IPS-20b (cell line): ENCODE data around the gene WWOX.

Experiments used
- H3K27ac ChIP-seq: one replicate; pipeline ENCODE4 v1.5.1; 2013; ENCODE audit warnings: low read length
- H3K27me3 ChIP-seq: 2 replicates; pipeline ENCODE4 v1.6.1; 2013; ENCODE audit warnings: mild to moderate bottlenecking, low read length, inconsistent platforms; ENCODE audit not compliant: insufficient read depth
- H3K36me3 ChIP-seq: 2 replicates; pipeline ENCODE4 v1.6.1; 2013; ENCODE audit warnings: low read depth, mild to moderate bottlenecking, inconsistent platforms, low read length, moderate library complexity; ENCODE audit not compliant: insufficient read depth
- H3K4me1 ChIP-seq: 2 replicates; pipeline ENCODE4 v1.6.1; 2013; ENCODE audit warnings: mild to moderate bottlenecking, control low read depth, inconsistent platforms, low read length, moderate library complexity; ENCODE audit not compliant: insufficient read depth
- H3K4me3 ChIP-seq: 2 replicates; pipeline ENCODE4 v1.5.1; 2013; ENCODE audit warnings: mild to moderate bottlenecking, low read length, inconsistent platforms
- H3K9ac ChIP-seq: 2 replicates; pipeline ENCODE4 v1.6.1; 2013; ENCODE audit warnings: low read depth, mild to moderate bottlenecking, inconsistent platforms, low read length, moderate library complexity
- H3K9me3 ChIP-seq: 2 replicates; pipeline ENCODE4 v1.6.1; 2013; ENCODE audit warnings: mild to moderate bottlenecking, low read depth, low read length, inconsistent platforms; ENCODE audit not compliant: insufficient read depth

WWOX gene

DNA sequence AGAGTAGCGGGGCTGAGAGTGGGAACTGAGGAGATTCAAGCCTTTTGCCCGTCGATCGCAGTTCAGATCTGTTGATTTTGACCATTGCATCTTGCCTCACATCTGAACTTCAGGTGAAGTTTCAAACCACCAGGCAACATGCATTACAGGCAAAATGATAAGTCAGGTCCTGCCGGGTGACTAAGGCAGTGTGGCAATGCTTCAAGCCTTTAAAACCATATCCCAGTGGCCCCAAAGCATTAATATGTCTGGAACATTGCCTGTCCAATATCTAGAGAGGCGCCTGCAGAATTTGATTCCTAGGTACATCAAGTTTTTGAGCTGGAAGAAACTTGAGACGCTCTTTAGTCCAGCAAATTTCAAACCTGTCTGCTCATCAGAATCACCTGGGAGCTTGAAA lies 998.3 kb downstream of the WWOX start:
- Histone ChIP-seq H3K27me3 (no peaks in the 10 kb centered on the region), H3K4me3 (no peak overlapping the region), H3K4me1 (peaks cover 21% of the 10 kb centered on the region; the same call in 1 of the 2 replicates), H3K9me3 (no peaks in the 10 kb centered on the region), H3K36me3 (no peaks in the 10 kb centered on the region), H3K27ac (no peak overlapping the region), H3K9ac (no peak overlapping the region)

DNA sequence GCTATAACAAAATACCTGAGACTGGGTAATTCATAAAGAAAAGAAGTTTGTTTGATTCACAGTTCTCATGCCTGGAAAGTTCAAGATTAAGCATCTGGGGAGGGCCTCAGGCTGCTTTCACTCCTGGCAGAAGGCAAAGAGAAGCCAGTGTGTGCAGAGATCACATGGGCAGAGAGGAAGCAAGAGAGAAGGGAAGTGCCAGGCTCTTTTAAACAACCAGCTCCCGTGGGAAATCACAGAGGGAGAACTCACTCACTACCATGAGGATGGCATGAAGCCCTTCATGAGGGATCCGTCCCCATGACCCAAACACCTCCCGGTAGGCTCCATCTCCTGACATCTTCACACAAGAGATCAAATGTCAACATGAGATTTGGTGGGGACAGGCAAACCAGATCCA lies 999.5 kb downstream of the WWOX start:
- H3K27me3 ChIP-seq, result no peaks in the 10 kb centered on the region
- no peak overlapping the region for H3K9ac ChIP-seq
- H3K4me3 ChIP-seq, result no peak overlapping the region
- no peaks in the 10 kb centered on the region for H3K36me3 ChIP-seq
- no peak overlapping the region for H3K27ac ChIP-seq
- no peaks in the 10 kb centered on the region for H3K9me3 ChIP-seq
- H3K4me1 ChIP-seq, result peaks cover 21% of the 10 kb centered on the region; the same call in 1 of the 2 replicates

DNA sequence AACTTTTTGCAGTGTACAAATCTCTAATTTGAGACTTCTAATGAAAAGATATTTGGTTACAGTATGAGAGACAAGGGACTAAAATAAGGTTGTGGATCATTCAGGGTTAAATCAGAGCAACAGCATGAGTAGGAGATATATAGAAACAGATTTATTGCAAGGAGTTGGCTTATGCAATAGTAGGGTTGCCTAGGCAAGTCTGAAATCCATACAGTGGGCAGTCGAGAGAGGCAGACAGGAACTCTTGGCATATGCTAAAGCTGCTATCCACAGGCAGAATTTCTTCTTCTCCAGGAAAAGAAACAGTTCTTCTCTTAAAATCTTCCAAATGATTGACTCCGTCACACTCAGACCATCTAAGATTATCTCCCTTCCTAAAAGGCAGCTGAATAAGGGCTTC lies 1000.3 kb downstream of the WWOX start:
- no peaks in the 10 kb centered on the region for H3K36me3 ChIP-seq
- no peak overlapping the region for H3K4me3 ChIP-seq
- H3K27ac ChIP-seq, result no peak overlapping the region
- H3K27me3 ChIP-seq, result no peaks in the 10 kb centered on the region
- peaks cover 28% of the 10 kb centered on the region for H3K4me1 ChIP-seq
- H3K9me3 ChIP-seq, result no peaks in the 10 kb centered on the region
- no peak overlapping the region for H3K9ac ChIP-seq

DNA sequence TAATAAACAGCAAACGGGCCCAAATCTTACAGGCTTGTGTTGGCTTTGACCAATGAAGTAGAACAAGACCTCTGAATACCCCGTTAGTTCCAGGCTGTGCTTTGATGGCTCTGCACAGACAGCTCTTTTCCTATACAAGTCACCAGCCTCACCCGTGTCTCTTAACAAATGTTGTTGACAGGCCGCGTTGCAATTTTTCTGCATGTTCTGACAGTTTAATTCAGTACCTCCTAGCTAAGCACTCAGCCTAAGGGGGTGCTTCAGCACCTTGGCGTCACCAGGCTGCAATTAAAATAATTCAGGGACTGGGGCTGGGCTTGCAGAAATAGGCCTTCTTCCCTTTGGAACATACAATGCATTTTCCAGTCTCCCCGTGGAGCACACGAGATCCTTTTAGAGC lies 1001.0 kb downstream of the WWOX start:
- Histone ChIP-seq H3K27ac (no peak overlapping the region), H3K9me3 (no peaks in the 10 kb centered on the region), H3K36me3 (no peaks in the 10 kb centered on the region), H3K4me3 (no peak overlapping the region), H3K9ac (no peak overlapping the region), H3K4me1 (peaks cover 32% of the 10 kb centered on the region), H3K27me3 (no peaks in the 10 kb centered on the region)

DNA sequence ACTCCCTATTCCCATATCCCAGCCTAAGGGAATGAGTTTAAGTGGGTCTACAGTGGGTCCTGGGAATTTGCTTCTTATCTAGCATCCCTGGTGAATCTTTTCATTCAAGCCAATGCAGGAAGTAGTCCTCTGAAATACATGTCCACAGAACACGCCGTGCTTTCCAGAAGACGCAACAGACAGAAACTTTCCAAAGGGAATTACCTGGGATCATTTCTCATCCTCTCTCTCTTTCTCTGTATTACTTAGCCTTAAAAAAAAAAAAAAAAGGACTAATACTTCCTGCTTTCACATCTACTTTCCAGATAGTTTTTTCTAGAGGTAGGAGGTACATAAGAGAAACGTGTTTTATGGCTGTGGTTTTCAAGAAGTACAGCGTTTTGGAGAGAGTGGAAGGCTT lies 1002.0 kb downstream of the WWOX start:
- no peaks in the 10 kb centered on the region for H3K27me3 ChIP-seq
- no peak overlapping the region for H3K9ac ChIP-seq
- H3K36me3 ChIP-seq, result no peaks in the 10 kb centered on the region
- no peak overlapping the region for H3K27ac ChIP-seq
- peaks cover 29% of the 10 kb centered on the region for H3K4me1 ChIP-seq
- H3K9me3 ChIP-seq, result no peaks in the 10 kb centered on the region
- H3K4me3 ChIP-seq, result no peak overlapping the region

DNA sequence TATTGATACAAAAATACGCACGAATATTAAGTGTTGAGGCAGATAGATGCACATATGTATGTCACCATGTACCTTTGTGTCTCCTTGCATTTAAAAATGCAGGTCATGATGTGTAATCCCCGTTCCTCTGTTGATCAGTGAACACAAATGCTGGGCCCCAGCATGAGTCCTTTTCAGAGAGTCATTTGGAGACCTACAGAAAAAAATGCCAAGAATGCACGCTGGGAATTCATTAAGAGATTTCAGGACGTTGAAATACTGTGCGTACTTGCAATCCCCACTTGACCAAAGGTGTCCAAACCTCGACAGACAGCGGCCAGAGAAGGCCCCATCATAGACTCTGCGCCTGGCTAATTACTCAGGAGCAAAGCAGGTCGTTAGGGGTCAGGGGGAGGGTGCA lies 1005.1 kb downstream of the WWOX start:
- H3K9me3 ChIP-seq, result no peaks in the 10 kb centered on the region
- peaks cover 15% of the 10 kb centered on the region for H3K4me1 ChIP-seq
- no peak overlapping the region for H3K4me3 ChIP-seq
- H3K36me3 ChIP-seq, result no peaks in the 10 kb centered on the region
- no peak overlapping the region for H3K9ac ChIP-seq
- no peaks in the 10 kb centered on the region for H3K27me3 ChIP-seq
- no peak overlapping the region for H3K27ac ChIP-seq

DNA sequence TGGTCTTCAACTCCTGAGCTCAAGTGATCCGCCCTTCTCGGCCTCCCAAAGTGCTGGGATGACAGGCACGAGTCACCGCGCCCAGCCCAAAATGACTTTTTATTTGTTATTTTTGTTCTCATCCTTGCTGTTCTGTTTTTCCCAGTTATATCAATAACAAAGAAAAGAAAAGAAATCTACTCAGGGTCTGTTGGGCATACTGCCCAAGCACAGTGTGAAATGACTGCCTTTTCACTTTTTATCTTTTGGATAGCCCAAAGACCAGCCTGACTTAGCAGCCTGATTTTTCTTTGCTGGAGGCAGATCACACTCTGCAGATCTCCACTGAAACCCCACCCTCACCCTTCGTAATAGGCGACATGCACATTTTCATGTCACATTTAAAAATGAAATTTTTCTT lies 1007.8 kb downstream of the WWOX start:
- Histone ChIP-seq H3K9ac (no peak overlapping the region), H3K27ac (no peak overlapping the region), H3K36me3 (no peaks in the 10 kb centered on the region), H3K27me3 (no peaks in the 10 kb centered on the region), H3K4me1 (peaks cover 18% of the 10 kb centered on the region), H3K4me3 (no peak overlapping the region), H3K9me3 (no peaks in the 10 kb centered on the region)

DNA sequence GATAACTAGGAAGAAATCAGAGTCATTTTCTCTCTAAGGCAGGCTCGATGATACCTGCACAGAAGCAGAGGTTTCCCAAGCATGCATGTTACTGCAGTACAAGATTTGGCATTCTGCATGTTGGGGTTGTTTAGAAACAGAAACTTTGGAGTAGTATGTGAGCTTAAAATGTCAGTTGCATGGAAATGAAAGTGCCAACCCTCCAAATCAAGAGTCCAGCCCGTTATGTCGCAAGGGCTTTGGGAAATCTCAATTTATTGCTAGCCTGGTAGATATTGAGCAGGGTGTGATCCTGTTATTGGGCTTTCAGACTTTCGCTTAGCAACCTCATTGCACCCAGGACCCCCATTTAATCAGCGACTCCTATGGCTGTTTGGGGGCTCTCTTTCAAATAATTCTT lies 1010.3 kb downstream of the WWOX start:
- Histone ChIP-seq H3K27ac (no peak overlapping the region), H3K9me3 (no peaks in the 10 kb centered on the region), H3K36me3 (no peaks in the 10 kb centered on the region), H3K27me3 (no peaks in the 10 kb centered on the region), H3K4me3 (no peak overlapping the region), H3K4me1 (peaks cover 10% of the 10 kb centered on the region; the same call in 1 of the 2 replicates), H3K9ac (no peak overlapping the region)

DNA sequence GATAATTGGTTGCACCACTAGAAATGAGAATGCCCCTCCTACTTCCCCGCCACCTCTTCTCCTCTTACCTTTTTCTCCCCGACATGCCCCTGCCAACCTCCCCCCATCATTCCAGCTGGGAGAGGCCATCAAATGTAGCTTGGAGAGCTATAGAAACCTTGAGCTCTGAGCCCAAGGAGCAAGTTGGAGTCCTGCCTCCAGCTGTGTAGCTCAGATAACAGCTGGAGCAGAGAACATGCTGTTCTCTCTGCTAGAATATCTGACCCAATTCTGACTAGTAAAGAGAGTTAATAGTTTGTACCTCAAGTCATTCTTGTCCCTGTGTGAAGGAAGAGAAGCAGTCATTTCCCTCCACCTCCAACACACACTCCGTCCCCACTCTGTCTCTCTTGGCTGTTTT lies 1010.8 kb downstream of the WWOX start:
- H3K9ac ChIP-seq, result no peak overlapping the region
- no peaks in the 10 kb centered on the region for H3K36me3 ChIP-seq
- no peak overlapping the region for H3K4me3 ChIP-seq
- H3K9me3 ChIP-seq, result no peaks in the 10 kb centered on the region
- no peak overlapping the region for H3K27ac ChIP-seq
- peaks cover 7% of the 10 kb centered on the region; the same call in 1 of the 2 replicates for H3K4me1 ChIP-seq
- H3K27me3 ChIP-seq, result no peaks in the 10 kb centered on the region

DNA sequence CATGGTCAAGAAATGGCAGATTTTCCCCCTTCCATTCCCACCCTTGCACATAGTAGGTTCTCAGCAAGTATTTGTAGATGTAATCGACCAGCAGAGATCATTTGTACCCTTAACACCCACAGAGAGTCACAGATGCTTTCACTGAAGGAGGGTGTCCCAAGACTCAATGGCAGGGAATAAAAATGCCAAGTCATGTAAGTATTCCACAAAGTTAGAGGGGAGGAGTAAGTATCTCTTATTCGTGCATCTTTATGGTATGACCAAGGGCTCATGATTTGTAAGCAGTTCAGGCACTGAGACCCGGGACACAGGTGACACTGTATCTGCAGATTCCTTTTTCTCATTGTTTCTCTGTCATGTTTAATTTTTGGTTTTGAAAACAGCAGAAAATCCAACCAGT lies 1011.5 kb downstream of the WWOX start:
- Histone ChIP-seq H3K4me1 (peaks cover 5% of the 10 kb centered on the region; the same call in 1 of the 2 replicates), H3K27me3 (no peaks in the 10 kb centered on the region), H3K36me3 (no peaks in the 10 kb centered on the region), H3K9me3 (no peaks in the 10 kb centered on the region), H3K4me3 (no peak overlapping the region), H3K27ac (no peak overlapping the region), H3K9ac (no peak overlapping the region)

DNA sequence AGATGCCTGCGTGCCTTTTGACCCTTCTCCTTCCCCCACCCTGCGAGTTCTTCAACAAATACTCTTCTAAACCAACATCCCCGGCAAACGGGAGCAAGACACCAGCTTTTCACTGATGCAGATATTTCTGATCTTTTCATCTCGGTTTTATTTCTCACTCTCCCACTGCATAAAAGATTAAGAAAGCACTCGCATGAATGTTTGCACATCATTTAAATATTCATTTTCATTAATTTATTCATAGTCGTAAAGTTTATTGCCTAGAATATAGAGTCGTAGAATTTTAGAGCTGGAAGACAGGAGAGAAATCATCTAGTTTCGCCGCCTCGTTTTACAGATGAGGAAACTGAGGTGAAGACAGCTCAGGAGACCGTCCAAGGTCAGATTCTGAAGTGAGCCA lies 1013.0 kb downstream of the WWOX start:
- no peak overlapping the region for H3K9ac ChIP-seq
- no peaks in the 10 kb centered on the region for H3K27me3 ChIP-seq
- no peaks in the 10 kb centered on the region for H3K36me3 ChIP-seq
- H3K4me3 ChIP-seq, result no peak overlapping the region
- peaks cover 2% of the 10 kb centered on the region; the same call in 1 of the 2 replicates for H3K4me1 ChIP-seq
- H3K9me3 ChIP-seq, result peaks cover 6% of the 10 kb centered on the region
- H3K27ac ChIP-seq, result no peak overlapping the region

DNA sequence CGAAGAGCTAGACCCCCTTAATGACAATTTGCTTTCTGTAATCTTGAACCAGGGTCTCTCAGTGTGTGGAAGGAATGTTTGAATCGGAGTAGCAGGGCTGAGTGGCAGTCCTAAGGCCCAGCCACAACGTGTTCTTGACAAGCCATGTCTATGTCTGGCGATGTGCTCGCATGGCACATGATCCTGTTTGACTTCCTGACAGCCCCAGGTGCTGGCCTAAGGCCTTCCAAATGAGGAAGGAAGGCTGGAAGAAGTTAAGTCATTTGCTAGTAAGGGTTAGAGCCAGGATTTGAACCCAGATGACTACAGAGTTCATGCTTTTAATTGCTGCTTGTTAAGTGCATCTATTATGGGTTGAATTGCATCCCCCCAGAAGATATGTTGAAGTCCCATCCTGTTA lies 1014.4 kb downstream of the WWOX start:
- H3K9me3 ChIP-seq, result peaks cover 6% of the 10 kb centered on the region
- no peaks in the 10 kb centered on the region for H3K27me3 ChIP-seq
- no peaks in the 10 kb centered on the region for H3K36me3 ChIP-seq
- no peak overlapping the region for H3K27ac ChIP-seq
- H3K9ac ChIP-seq, result no peak overlapping the region
- no peak overlapping the region for H3K4me3 ChIP-seq
- peaks cover 2% of the 10 kb centered on the region; the same call in 1 of the 2 replicates for H3K4me1 ChIP-seq

DNA sequence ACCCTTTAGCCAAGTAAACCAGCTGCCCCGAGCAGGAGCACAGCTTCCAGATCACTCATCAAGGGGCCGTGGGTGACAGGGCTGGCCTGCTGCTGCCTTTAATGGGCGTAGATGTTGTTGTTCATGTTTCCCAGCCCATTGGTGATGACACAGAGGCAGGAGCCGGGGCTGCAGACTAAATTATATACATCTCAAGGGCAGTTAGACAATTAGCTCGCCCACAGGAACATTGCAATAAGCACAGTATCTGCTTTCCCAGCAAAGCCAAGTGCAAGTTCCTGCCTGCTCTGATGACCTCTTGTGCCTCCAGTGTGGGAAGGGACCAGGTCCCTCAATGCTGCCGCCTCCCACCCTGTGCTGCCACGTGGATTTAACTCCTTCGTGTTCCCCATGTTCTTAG lies 1015.3 kb downstream of the WWOX start:
- peaks cover 2% of the 10 kb centered on the region; the same call in 1 of the 2 replicates for H3K4me1 ChIP-seq

More for the DNA sequence above, 1015.3 kb downstream of the WWOX start:
- H3K36me3 ChIP-seq, result no peaks in the 10 kb centered on the region
- peaks cover 6% of the 10 kb centered on the region for H3K9me3 ChIP-seq
- no peak overlapping the region for H3K9ac ChIP-seq
- no peak overlapping the region for H3K4me3 ChIP-seq
- no peaks in the 10 kb centered on the region for H3K27me3 ChIP-seq
- no peak overlapping the region for H3K27ac ChIP-seq
